Measurements from ENCODE around the gene ZNF429.
"Not testable (repeated sequence)": the region's sequence is repeated elsewhere in the genome, so short reads cannot be mapped to it uniquely, and the experiment has no call there.

Gene ZNF429

GRCh38 chr19:21505459-21506451, at the start of gene ZNF429:
TSS of gene ZNF429 (plus strand) at chr19:21505602. CDS start at chr19:21505772, 170 bp downstream.
- peak; percentile 89 for DNase-seq

DNA sequence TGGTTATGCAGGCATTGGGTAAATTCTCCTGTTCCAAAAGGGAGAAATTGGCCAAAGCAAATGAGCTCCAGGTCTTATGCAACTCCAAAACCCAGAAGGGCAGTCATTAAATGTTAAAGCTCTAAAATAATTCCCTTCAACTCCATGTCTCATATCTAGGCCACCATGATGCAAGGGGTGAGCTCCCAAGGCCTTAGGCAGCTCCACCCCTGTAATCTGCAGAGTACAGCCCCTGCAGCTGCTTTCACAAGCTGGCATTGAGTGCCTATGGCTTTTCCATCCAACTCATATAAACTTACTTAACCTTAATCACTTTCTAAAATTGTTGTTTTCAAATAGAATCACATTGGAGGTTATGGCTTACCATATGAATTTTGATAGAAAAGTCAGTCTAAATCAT, 44.7 kb upstream of the ZNF429 start:
- no peak for DNase-seq

- DNase-seq: no peak
These were observed 42.9 kb upstream of the ZNF429 start for GRCh38 chr19:21462540-21462939.

DNA sequence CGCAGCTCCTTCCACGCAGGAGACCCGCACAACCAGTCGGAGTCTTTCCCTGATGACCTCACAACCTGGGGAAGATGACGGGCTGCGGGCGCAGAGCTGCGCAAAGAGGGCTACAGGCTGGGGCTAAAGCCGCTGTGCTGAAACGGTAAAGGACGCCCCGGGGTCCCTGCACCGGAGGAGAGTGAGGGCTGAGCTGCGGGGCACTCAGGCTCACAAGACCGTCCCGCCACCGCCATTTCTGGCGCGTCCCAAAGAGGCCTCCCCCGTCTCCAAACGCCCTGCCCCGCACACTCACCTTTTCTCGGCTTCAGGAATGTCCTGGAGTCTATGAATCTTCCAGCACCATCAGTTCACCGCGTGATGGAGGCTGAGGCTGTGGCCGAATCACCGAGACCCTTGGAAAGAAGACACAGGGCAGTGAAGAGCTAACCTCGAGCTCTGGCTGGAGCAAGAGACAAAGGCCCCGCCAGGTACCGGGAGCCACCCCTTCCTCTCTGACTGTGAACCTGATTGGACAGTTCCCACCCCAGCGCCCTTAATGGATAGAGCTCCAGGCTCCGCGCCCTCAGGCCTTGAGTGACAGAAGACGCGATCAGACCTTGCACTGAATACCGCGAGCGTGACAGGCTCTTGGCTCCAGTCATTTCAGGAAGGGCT, 41.8 kb upstream of the ZNF429 start:
- peak; percentile 78 for DNase-seq

DNA sequence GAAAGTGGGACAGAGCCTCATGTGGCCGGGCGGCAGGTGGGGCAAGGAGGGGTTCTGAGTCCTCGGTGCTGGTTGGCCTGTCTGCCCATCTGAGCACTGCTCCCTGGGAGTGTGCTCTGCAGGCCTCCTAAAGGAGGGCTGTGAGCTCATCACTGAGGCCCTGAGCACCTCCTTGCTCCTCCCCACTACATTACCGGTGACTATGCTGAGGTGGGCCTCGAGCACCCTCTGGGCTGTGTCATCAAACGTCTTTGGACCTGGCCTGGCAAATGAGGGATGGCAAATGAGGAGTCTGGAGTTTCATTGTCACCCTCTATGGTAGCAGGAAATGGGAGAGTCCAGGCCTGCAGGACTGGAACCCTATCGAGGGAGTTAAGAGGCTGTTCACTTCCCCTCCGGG, 38.8 kb upstream of the ZNF429 start:
- no peak for DNase-seq

DNA sequence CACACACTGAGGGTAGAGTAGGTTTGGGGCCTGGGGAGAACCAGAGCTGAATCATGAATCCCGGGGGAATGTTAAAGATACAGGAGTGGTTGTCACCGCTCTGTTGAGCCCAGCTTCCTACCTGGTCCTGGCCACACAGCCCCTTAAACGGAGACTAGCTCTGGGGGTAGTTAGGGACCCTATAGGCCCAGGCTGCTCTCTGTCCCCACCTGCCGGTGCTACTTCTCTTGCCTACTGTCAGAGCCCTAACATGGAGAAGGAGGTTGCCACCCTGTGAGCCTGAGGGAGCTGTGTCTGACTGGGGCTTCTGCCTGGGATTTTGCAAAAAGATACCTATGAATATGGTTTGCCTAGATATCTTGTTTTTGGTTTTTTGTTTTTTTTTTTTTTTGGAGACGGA, 36.6 kb upstream of the ZNF429 start:
- no peak for DNase-seq

DNA sequence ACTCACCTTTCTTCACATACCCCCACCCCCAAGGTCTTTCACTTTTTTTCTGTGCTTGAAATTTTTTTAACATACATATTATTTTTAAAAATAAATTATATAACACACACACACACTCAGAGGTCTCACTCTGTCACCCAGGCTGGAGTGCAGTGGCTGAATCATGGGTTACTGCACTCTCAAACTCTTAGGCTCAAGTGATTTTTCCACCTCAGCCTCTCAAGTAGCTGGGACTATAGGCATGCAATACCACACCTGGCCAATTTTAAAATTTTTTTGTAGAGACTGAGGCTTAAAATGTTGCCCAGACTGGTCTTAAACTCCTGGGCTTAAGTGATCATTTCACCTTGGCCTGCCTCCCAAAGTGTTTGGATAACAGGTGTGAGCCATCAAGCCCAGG, 32.9 kb upstream of the ZNF429 start:
- no peak for DNase-seq

GRCh38 chr19:21474671-21475181, 30.7 kb upstream of the ZNF429 start:
- DNase-seq: no peak

GRCh38 chr19:21482361-21482760, 23.0 kb upstream of the ZNF429 start:
- DNase-seq: not testable (repeated sequence)

DNA sequence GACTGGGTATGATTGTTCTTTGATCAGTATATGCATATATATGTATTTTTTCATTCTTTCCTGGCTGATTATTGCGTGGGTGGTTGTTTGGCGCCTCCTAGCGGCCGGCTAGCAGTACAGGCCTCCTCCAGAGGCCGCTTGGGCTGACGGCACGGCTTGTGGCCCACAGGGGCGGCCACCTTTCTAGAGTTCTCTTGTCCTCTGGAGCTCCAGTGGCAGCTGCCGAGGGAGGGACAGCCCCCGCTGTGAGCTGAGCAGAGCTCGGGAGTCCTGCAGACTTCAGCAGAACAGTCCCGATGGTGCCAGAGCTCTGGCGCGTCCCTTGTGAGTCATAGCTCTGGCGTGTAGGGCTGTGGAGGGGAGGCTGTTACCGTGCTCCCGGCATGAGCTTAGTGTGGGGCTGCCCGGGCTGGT, 22.5 kb upstream of the ZNF429 start:
- peak; percentile 58 for DNase-seq

DNA sequence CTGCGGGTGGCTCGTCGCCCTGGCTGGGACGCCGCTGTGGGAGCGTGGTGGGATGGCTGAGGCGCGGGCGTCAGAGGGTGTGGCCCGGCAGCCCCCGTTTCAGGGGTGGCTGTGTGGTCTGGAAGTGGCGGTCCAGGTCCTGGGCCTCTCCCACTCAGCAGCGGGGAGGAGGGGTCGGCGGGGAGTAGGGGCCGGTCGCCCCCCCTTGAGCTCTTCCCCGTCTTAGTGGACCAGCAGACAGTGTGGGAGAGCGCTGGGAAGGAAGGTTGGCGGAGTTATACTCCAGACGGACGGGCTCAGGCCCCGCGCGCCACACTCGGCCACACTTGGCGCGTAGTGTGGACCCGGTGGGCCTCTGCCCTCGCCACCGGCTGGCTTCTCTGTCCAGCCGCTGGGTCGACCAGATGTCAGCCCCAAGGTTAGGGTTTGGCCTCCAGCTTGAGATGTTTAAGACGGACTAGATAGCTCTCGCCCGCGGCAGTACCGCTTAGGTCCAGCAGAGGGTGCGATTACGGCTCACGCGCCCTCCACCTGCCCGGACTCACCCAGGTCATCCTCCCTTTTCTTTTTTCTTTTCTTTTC, 21.7 kb upstream of the ZNF429 start:
- DNase-seq: peak; percentile 22

DNA sequence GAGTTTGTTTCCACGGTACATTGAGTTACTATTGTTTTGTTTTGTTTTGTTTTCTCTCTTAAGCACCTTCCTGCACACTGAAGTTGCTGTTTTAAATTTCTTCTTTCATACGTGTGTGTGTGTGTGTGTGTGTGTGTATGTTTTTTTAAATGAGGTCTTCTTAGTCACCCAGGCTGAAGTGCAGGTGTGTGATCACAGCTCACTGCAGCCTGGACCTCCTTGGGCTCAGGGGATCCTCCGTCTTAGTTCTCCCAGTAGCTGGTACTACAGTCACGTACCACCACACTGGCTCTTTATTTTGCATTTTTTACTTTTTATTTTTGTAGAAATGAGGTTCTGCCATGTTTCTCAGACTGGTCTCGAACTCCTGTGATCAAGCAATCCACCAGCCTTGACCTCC, 20.8 kb upstream of the ZNF429 start:
- no peak for DNase-seq

DNA sequence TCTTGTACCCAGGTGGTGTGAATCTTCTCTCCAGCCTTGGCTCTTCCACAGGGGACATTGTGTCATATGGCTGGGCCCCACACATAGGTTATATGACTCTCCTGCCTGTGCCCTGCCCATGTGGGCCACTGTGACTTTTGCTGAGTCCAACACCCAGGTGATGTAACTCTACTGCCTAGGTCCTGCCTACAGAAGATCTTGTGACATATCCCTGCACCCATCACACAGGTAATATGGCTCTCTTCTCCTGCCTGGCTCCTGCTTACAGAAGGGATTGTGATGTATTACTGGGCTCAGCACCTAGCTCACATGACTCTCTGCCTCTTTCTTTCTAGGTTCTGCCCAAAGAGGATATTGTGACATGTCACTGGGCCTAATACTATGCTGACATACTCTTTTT, 19.5 kb upstream of the ZNF429 start:
- DNase-seq: no peak

GRCh38 chr19:21487969-21488368, 17.4 kb upstream of the ZNF429 start:
- DNase-seq: no peak

DNA sequence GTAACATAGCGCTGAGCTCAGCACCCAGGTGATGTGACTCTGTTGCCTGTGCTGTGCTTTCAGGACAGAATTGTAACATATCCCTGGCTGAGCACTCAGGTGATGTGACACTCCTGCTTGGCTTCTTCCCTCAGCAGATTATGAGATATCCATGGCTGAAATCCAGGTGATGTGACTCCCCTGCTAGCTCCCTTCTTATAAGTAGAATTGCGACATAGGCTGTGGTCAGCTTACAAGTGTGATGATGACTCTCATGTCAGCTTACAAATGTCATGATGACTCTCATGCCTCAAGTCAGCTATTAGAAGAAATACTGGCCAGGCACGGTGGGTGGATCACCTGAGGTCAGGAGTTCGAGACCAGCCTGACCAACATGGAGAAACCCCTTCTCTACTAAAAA, 14.3 kb upstream of the ZNF429 start:
- no peak for DNase-seq

- DNase-seq: no peak
These were observed 12.2 kb upstream of the ZNF429 start for GRCh38 chr19:21492947-21493906.

DNA sequence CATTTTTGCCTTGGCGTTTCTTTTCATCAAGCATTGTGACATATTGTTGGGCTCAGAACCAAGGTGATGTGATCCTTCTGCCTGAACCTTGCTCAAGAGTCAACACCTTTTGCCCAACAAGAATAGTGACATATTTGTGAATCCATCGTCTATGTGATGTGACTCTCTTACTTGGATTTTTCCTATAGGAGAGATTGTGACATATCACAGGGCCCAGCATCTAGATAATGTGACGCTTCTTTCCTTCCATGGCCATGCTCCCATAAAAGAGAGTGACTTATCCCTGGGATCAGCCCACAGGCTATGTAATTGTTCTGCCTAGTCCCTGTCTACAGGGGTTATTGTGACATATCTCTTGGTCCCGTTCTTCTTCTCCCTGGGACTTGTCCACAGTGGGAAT, 8.5 kb upstream of the ZNF429 start:
- no peak for DNase-seq

DNA sequence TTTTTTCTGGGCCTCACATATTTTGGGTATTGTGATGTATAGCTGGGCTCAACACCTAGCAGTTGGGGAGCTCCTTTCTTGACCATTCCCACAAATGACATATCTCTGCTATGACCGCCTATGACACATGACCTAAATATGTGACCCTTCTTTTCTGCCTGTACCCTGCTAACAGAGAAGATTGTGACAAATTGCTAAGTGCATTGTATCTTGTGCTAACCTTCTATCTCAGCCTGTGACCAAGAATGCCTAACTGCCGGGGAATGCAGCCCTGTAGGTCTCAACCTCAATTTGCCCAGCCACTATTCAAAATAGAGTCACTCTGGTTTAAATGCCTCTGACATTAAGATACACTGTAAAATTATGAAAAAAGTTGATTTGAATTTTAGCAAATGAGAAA, 6.8 kb upstream of the ZNF429 start:
- DNase-seq: no peak

GRCh38 chr19:21508198-21508597, 2.8 kb downstream of the ZNF429 start:
- DNase-seq: no peak

DNA sequence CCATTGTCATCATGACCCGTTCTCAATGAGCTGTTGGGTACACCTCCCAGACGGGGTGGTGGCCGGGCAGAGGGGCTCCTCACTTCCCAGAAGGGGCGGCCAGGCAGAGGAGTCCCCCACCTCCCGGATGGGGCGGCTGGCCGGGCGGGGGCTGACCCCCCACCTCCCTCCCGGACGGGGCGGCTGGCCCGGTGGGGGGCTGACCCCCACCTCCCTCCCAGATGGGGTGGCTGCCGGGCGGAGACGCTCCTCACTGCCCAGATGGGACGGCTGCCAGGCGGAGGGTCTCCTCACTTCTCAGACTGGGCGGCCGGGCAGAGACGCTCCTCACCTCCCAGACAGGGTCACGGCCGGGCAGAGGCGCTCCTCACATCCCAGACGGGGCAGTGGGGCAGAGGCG, 5.7 kb downstream of the ZNF429 start:
- not testable (repeated sequence) for DNase-seq

GRCh38 chr19:21512609-21513008, 7.2 kb downstream of the ZNF429 start:
- not testable (repeated sequence) for DNase-seq

GRCh38 chr19:21513651-21514050, 8.2 kb downstream of the ZNF429 start:
- DNase-seq: no peak

Measured in NCI-H1092 treated with DMSO at 0.1 percent for 48 hours (cell line).